ENCODE data around the gene ASTN2.

Gene ASTN2

GRCh38 chr9:116453785-116454184 is 961.1 kb downstream of the ASTN2 start:
- ChIA-PET CTCF (interaction anchor here (0.7 to 1.2 kb wide), 2 partner anchors 16 to 19 kb away, joined by 3 to 4 read pairs; no protein-coding TSS in a partner anchor), POLR2A (no interaction called here)
- TF ChIP-seq CTCF (IDR thresholded peaks at IDR 0.05; ENCODE audit: control extremely low read depth, extremely low read depth, low read depth, missing control alignments): no peak
- DNase-seq (ENCODE audit: extremely low spot score): no peak

DNA sequence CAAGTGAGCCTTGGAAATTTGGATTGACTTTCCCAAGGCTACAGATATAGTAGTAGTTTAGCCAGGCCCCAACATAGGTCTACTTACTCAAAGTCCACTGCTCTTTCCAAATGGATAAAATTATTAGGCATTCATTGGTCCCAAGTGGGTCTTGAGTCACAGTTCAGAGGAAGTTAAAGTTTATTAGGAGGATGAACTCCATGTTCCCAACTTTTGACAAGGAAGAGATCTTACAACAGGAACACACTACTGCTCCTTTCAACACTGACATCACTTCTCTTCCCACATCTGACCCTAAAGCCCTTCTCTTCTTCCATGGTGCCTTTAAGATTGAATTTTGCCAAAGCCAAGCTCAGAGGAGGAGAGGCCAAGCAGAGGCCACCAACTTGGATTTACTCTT is 962.2 kb downstream of the ASTN2 start:
- CTCF ChIA-PET: no interaction called here
- POLR2A ChIA-PET: no interaction called here
- no peak for DNase-seq (ENCODE audit: extremely low spot score)
- no peak for TF ChIP-seq CTCF (IDR thresholded peaks at IDR 0.05; ENCODE audit: control extremely low read depth, extremely low read depth, low read depth, missing control alignments)

GRCh38 chr9:116452227-116452626 is 962.6 kb downstream of the ASTN2 start:
- CTCF ChIA-PET: interaction anchor here (2.3 kb wide), 1 partner anchor 10 kb away, joined by 8 read pairs; no protein-coding TSS in a partner anchor
- no peak for TF ChIP-seq CTCF (IDR thresholded peaks at IDR 0.05; ENCODE audit: control extremely low read depth, extremely low read depth, low read depth, missing control alignments)
- DNase-seq (ENCODE audit: extremely low spot score): no peak
- POLR2A ChIA-PET: no interaction called here

GRCh38 chr9:116451500-116452115 is 963.2 kb downstream of the ASTN2 start:
- DNase-seq (ENCODE audit: extremely low spot score): no peak
- CTCF ChIA-PET: interaction anchor here (1.6 to 2.3 kb wide), 3 partner anchors 11 to 44 kb away, joined by 3 to 8 read pairs (median 5); no protein-coding TSS in a partner anchor
- POLR2A ChIA-PET: no interaction called here
- TF ChIP-seq CTCF (IDR thresholded peaks at IDR 0.05; ENCODE audit: control extremely low read depth, extremely low read depth, low read depth, missing control alignments): no peak

DNA sequence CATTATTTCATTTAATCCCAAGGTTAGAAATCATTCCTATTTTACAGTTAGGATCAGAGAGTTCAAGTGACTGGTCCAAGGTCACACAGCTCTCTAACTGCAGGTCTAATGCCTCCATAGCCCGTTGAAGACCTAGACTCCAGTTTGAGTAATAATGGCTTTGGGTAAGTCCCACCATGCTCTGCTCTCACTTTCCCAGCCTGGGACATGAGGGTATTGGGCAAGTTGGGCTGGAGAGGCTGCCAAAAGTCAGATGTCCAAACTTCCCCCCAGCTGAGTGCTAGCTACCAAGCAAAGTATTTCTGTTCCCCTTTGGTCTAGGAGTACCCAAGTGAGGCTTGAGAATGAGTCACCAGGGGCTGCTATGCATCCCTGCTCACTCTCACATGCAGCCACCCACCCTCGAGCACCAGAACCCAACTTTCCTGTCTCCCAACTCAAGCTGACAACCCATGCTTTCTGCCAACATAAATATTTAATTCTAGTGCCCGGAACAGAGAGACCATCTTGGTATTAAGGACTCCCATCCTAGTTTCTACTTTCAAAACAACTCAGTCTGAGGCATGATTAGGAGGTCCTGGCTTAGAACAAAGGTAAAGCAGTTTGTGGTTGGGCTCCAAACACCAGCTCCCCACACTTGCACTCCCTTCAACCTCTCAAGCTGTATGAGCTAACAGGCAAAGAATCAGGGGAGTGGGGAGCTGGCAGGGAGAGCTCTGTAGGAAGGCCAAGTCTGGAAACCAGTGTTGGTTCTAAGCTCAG is 964.3 kb downstream of the ASTN2 start:
- POLR2A ChIA-PET: no interaction called here
- peak; percentile 43 for DNase-seq (ENCODE audit: extremely low spot score)
- no peak for TF ChIP-seq CTCF (IDR thresholded peaks at IDR 0.05; ENCODE audit: control extremely low read depth, extremely low read depth, low read depth, missing control alignments)
- CTCF ChIA-PET: interaction anchor here (1.6 to 2.3 kb wide), 3 partner anchors 12 to 45 kb away, joined by 3 to 8 read pairs (median 5); no protein-coding TSS in a partner anchor

DNA sequence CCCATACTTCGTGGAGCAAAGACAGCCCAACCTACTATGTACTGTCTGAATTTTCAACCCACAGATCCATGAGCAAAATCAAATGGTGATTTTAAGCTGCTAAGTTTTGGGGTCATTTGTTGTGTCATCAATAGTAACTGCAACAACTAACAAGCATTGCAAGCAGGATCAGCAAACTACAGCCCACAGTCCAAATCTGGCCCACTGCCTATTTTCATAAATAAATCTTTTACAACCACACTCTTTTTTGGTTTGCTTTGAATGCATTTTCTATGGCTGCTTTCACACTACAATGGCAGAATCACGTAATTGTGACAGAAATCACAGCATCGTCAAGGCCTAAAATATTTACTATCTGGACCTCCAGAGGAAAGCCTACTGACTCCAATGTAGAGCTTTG is 964.9 kb downstream of the ASTN2 start:
- POLR2A ChIA-PET: no interaction called here
- CTCF ChIA-PET: interaction anchor here (1.6 to 2.3 kb wide), 3 partner anchors 12 to 45 kb away, joined by 3 to 8 read pairs (median 5); no protein-coding TSS in a partner anchor
- TF ChIP-seq CTCF (IDR thresholded peaks at IDR 0.05; ENCODE audit: control extremely low read depth, extremely low read depth, low read depth, missing control alignments): no peak

More for the DNA sequence above, 964.9 kb downstream of the ASTN2 start:
- DNase-seq (ENCODE audit: extremely low spot score): no peak

Measured in GM10248 (cell line).